Neutrophil (primary cell): ENCODE results near the gene HHAT.

Experiments used
- H3K27ac ChIP-seq: fragments of 200-600 bp; sonication (generic); 2 replicates; pipeline ENCODE4 v1.5.1; 2016; ENCODE audit warnings: mild to moderate bottlenecking, moderate library complexity
- H3K27me3 ChIP-seq: fragments of 200-600 bp; sonication (generic); 2 replicates; pipeline ENCODE4 v1.6.0; 2016; ENCODE audit warnings: mild to moderate bottlenecking
- H3K36me3 ChIP-seq: fragments of 200-600 bp; sonication (generic); 2 replicates; pipeline ENCODE4 v1.5.1; 2017
- H3K4me1 ChIP-seq, 2 experiments: fragments of 200-600 bp in 1 of 2; sonication (generic) in 1 of 2; 1 replicate in 1 of 2; 2 replicates in 1 of 2; pipeline versions ENCODE4 v1.5.1 to v1.6.1; 2013 to 2016; ENCODE audit warnings: low read depth in 1 of 2, low read length in 1 of 2, mild to moderate bottlenecking in 1 of 2, moderate library complexity in 1 of 2; ENCODE audit not compliant: control insufficient read depth in 1 of 2, insufficient read depth in 1 of 2
- H3K4me3 ChIP-seq, 2 experiments: fragments of 200-600 bp in 1 of 2; sonication (generic) in 1 of 2; 1 replicate in 1 of 2; 2 replicates in 1 of 2; pipeline ENCODE4 v1.5.1; 2013 to 2016; ENCODE audit warnings: low read depth in 1 of 2, low read length in 1 of 2, mild to moderate bottlenecking in 1 of 2, moderate library complexity in 1 of 2
- H3K9me3 ChIP-seq: fragments of 200-600 bp; sonication (generic); 2 replicates; pipeline ENCODE4 v1.5.1; 2016
- CTCF ChIP-seq: fragments of 200-600 bp; sonication (generic); IDR thresholded peaks from 2 replicates; pipeline ENCODE4 v1.5.1; 2016; ENCODE audit warnings: antibody characterized with exemption

The HHAT gene

DNA sequence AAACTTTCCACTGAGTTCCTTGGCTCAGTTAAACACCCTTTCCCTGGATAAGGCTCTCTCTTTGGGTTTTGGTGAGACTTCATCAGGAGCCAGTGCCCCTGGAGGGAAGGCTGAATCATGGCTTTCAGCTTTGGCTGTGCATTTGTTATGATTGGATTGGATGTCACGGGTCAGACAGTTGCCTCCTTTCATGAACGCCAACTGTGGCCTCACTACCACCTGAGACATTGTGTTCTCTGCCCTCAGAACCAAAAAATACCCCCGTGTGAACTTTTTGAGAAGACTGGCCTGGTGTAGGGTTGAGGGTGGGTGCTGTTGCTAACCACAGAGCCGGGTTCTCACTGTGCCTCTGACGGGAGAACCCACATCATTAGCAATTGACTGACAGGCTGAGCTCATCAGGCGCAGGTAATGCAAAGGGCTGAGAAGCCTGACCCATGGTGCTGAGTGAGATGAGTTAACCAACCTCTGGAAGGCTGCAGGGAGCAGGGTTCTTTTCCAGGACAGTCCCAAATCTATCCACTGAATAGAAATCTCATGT, 65.6 kb downstream of the HHAT start:
- TF ChIP-seq CTCF: no peak
- H3K27me3 ChIP-seq: no peaks in the 10 kb centered on the region
- H3K27ac ChIP-seq: no peak overlapping the region
- no peak overlapping the region for H3K4me3 ChIP-seq
- H3K4me1 ChIP-seq: no peaks in the 10 kb centered on the region
- no peaks in the 10 kb centered on the region for H3K36me3 ChIP-seq
- no peaks in the 10 kb centered on the region for H3K9me3 ChIP-seq

DNA sequence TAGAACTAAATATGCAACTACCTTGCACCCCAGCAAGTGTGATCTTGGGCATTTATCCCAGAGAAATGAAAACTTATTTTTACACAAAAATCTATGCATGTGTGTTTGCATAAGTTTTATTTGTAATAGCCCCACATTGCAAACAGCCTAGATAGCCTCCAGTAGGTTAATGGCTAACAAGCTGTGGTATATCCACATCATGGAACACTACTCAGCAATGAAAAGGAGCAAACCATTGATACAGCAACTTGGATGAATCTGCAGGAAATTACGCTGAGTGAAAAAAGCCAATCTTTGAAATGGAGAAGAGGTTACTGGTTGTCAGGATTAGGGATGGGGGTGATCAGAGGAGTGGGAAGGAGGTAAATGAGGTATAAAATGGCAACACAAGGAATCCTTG, 67.8 kb downstream of the HHAT start:
- TF ChIP-seq CTCF: no peak

DNA sequence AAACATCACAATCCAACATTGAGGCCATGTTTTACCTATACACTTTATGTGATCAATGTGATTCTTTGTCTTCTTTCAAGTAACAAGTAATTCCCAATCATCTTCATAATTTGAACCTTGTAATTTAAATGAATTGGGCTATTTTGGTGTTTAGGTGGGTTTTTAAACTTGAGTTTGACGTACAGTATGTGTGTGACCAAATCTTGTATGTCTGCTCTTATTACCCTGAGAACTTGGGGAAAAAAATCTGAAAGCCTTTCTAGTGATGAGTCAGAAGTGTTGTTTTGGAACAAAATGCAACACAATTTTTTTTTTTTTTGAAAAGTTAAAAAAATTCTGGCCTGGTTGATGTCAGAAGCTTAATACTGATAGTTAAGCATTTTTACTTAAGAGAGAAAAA, 68.5 kb downstream of the HHAT start:
- Histone ChIP-seq H3K4me1 (no peaks in the 10 kb centered on the region), H3K4me3 (no peak overlapping the region), H3K27me3 (no peaks in the 10 kb centered on the region), H3K27ac (no peak overlapping the region), H3K36me3 (no peaks in the 10 kb centered on the region), H3K9me3 (no peaks in the 10 kb centered on the region)
- no peak for TF ChIP-seq CTCF

More for the DNA sequence above, 67.8 kb downstream of the HHAT start:
- H3K4me3 ChIP-seq: no peak overlapping the region
- no peaks in the 10 kb centered on the region for H3K36me3 ChIP-seq
- H3K9me3 ChIP-seq: no peaks in the 10 kb centered on the region
- H3K27me3 ChIP-seq: no peaks in the 10 kb centered on the region
- H3K27ac ChIP-seq: no peak overlapping the region
- no peaks in the 10 kb centered on the region for H3K4me1 ChIP-seq

DNA sequence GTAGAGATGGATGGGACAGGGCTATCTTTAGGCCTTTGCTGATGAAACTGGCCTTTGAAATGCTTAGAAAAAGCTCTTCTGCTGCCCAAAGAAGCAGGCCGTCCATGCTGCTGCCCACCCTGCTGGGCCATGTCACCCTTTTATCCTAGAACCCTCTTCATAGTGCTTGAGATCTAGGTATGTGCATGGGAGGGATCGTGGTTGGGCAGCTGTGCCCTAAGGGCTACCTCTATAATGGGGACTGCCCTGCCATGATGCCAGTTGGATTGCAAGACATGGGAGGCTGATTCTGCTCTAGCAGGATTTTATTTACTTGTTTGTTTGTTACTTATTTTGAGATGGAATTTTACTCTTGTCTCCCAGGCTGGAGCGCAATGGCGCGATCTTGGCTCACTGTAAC, 69.0 kb downstream of the HHAT start:
- no peak for TF ChIP-seq CTCF
- no peak overlapping the region for H3K4me3 ChIP-seq
- H3K27me3 ChIP-seq: no peaks in the 10 kb centered on the region
- H3K27ac ChIP-seq: no peak overlapping the region
- H3K4me1 ChIP-seq: no peaks in the 10 kb centered on the region
- no peaks in the 10 kb centered on the region for H3K36me3 ChIP-seq
- no peaks in the 10 kb centered on the region for H3K9me3 ChIP-seq

- Histone ChIP-seq H3K9me3 (no peaks in the 10 kb centered on the region), H3K36me3 (no peaks in the 10 kb centered on the region), H3K4me3 (no peak overlapping the region), H3K27ac (no peak overlapping the region), H3K27me3 (no peaks in the 10 kb centered on the region), H3K4me1 (no peaks in the 10 kb centered on the region)
- TF ChIP-seq CTCF: no peak
Measured at GRCh38 chr1:210398466-210398865, 69.8 kb downstream of the HHAT start.
